Ishikawa (cell line): ENCODE results near the gene PDS5A.
A peak's percentile ranks its signal among the peaks of the same experiment; 100 is the strongest.

Experiments
- CEBPB ChIP-seq: IDR thresholded peaks from 2 replicates; pipeline ENCODE4 v1.6.1; 2012
- CREB1 ChIP-seq: IDR thresholded peaks from 2 replicates; pipeline ENCODE4 v1.6.1; 2012; ENCODE audit warnings: low read depth
- EGR1 ChIP-seq: IDR thresholded peaks from 2 replicates; pipeline ENCODE4 v1.6.1; 2012
- EP300 ChIP-seq: IDR thresholded peaks from 2 replicates; pipeline ENCODE4 v1.6.1; 2012; ENCODE audit warnings: borderline replicate concordance
- FOXM1 ChIP-seq: IDR thresholded peaks from 2 replicates; pipeline ENCODE4 v1.6.1; 2012; ENCODE audit warnings: low read depth, borderline replicate concordance
- MAX ChIP-seq: IDR thresholded peaks from 2 replicates; pipeline ENCODE4 v1.6.1; 2012
- NFIC ChIP-seq: IDR thresholded peaks from 2 replicates; pipeline ENCODE4 v1.6.1; 2012
- RAD21 ChIP-seq: IDR thresholded peaks from 2 replicates; pipeline ENCODE4 v1.6.1; 2012; ENCODE audit warnings: low read depth
- REST ChIP-seq: IDR thresholded peaks from 2 replicates; pipeline ENCODE4 v1.6.1; 2012; ENCODE audit warnings: low read depth, mild to moderate bottlenecking
- TAF1 ChIP-seq: IDR thresholded peaks from 2 replicates; pipeline ENCODE4 v1.6.1; 2012; ENCODE audit warnings: low read depth, mild to moderate bottlenecking
- TCF12 ChIP-seq: IDR thresholded peaks from 2 replicates; pipeline ENCODE4 v1.6.1; 2012; ENCODE audit warnings: low read depth
- TEAD4 ChIP-seq: IDR thresholded peaks from 2 replicates; pipeline ENCODE4 v1.6.1; 2012
- USF1 ChIP-seq: IDR thresholded peaks from 2 replicates; pipeline ENCODE4 v1.6.1; 2012
- YY1 ChIP-seq: IDR thresholded peaks from 2 replicates; pipeline ENCODE4 v1.6.1; 2012; ENCODE audit warnings: low read depth
- ZBTB7A ChIP-seq: IDR thresholded peaks from 2 replicates; pipeline ENCODE4 v1.6.1; 2012; ENCODE audit warnings: low read depth

PDS5A gene

GRCh38 chr4:39976141-39976944, 1.4 kb downstream of the PDS5A start:
- TF ChIP-seq MAX (peak; percentile 8), EP300 (no peak), RAD21 (peak; percentile 88), CREB1 (0 out of 2 replicates have a peak, but pooled peaks have one; percentile 23)

GRCh38 chr4:39975488-39976089, 2.1 kb downstream of the PDS5A start:
- no peak for TF ChIP-seq MAX
- TF ChIP-seq NFIC = no peak

GRCh38 chr4:39970671-39971640, 6.8 kb downstream of the PDS5A start:
- TF ChIP-seq EGR1 (no peak), ZBTB7A (no peak), MAX (no peak; the same call in 1 of the 2 replicates), TAF1 (no peak), RAD21 (no peak), USF1 (0 out of 2 replicates have a peak, but pooled peaks have one; percentile 7), TCF12 (peak; percentile 63), TEAD4 (peak; percentile 87), EP300 (peak; percentile 50; the same call in 1 of the 2 replicates), NFIC (peak; percentile 54; the same call in 1 of the 2 replicates), CREB1 (no peak), CEBPB (peak; percentile 40; the same call in 1 of the 2 replicates), REST (no peak), YY1 (peak; percentile 47; the same call in 1 of the 2 replicates), FOXM1 (no peak)

GRCh38 chr4:39963656-39964055, 14.1 kb downstream of the PDS5A start:
- no peak for TF ChIP-seq TCF12
- TF ChIP-seq NFIC = no peak

- TF ChIP-seq MAX (no peak), CEBPB (no peak), EGR1 (no peak), EP300 (no peak), TAF1 (no peak), YY1 (no peak), NFIC (no peak), ZBTB7A (no peak), TEAD4 (no peak), REST (no peak), TCF12 (no peak), FOXM1 (no peak)
Observed at GRCh38 chr4:39961311-39961877, 16.3 kb downstream of the PDS5A start.
